Stimulated activated CD4-positive, alpha-beta T cell treated with anti-CD3 and anti-CD28 coated beads, Interleukin-1b, Interleukin-23, amount 100 ng/mL, for 1 hour (primary cell): ENCODE data around the gene PHLDA3.
A peak's percentile ranks its signal among the peaks of the same experiment; 100 is the strongest.

ENCODE experiments used
- DNase-seq, 2 donors: peaks; one replicate each; pipeline ENCODE4 v3.0.0-alpha.2; 2020; ENCODE audit warnings: low read depth in 2 of 2

Gene PHLDA3

GRCh38 chr1:201468844-201469644 is at the start of gene PHLDA3:
PHLDA3 (minus strand) TSS chr1:201469188; CDS start chr1:201468786, 402 bp downstream.
- DNase-seq: no peak

GRCh38 chr1:201518071-201518470 is 49.1 kb upstream of the PHLDA3 start:
- no peak for DNase-seq

- DNase-seq: no peak
These were observed 48.6 kb upstream of the PHLDA3 start for GRCh38 chr1:201517631-201518030.

DNA sequence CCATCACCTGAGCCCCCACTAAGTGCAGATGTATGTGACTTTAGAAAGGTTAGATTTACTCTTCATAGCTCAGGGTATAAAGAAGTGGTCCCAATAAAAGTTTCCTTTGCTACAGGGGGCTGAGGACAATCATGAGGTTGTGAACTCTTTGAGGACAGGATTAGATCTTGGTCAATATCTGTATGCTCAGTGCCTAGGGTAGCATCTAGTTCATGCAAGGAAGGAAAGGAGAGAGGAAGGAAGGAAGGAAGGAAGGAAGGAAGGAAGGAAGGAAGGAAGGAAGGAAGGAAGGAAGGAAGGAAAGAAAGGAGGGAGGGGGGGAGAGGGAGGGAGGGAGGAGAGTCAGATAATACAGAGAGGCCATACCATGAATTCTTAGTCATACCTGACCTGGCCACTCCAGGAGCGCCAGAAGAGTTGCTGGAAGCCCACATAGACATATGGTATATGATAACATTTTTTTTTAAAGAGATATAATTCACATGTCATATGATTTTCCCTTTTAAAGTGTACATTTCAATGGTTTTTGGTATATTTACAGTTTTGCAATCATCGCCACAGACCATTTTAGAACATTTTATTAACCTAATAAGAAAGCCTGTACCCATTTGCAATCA is 47.6 kb upstream of the PHLDA3 start:
- no peak for DNase-seq

- no peak for DNase-seq
These were observed 46.9 kb upstream of the PHLDA3 start for GRCh38 chr1:201515895-201516294.

- DNase-seq: no peak
These were observed 46.2 kb upstream of the PHLDA3 start for GRCh38 chr1:201515062-201515750.

- DNase-seq: no peak
These were observed 45.5 kb upstream of the PHLDA3 start for GRCh38 chr1:201514466-201514865.

DNA sequence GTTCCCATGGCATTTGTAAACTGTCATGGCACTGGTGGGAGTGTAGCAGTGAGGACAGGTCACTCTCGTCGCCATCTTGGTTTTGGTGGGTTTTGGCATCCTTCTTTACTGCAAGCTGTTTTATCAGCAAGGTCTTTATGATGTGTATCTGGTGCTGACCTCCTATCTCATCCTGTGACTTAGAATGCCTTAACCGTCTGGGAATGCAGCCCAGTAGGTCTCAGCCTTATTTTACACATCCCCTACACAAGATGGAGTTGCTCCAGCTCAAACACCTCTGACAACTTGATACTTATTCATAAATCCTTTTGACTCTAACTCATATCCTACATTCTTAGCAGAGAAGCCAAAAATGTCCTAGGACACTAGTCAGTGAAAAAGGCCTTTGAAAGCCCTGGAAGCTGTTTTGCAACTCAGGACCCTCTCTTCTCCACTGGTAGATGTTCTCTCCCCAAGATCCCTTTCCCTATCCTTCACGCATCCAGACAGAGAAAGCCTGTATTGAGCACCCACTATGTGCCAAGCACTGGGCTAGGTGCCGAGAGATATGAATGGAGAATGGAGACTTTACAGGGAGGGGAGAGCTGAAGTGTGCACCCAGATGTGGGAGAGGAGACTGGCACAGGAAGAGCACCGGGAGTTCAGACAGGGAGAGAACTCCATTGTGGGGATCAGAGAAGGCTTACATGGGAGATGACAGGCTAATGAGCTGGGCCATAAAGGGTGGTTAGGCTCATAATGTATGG is 44.7 kb upstream of the PHLDA3 start:
- no peak for DNase-seq

DNA sequence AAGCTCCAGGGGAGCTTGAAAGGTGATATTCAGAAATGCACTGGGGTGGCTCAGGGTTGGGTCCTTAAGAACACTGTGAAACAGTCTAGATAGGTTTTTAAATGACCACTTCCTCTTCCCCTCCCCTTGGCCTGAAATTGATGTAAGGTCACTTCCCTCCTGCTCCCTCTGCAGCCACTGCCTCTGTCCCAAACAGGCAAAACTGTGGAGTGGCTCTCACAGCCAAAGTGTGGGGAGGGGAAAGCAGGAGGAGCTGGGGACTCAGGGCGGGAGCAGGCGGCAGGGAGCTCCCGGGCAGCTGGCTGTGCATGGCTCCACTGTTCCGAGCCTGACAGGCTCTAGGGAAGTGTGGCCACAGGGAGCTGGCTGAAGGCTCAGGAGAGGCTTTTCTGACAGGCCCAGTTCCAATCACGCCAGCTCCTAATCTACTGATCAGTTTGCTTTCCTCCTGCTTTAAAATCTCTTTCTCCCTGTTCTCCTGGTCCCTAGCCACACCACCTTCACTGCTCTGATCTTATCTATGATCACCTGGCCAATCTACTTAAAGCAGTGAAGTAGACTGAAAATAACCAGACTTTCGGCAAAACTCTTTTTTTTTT is 43.1 kb upstream of the PHLDA3 start:
- DNase-seq: no peak

DNA sequence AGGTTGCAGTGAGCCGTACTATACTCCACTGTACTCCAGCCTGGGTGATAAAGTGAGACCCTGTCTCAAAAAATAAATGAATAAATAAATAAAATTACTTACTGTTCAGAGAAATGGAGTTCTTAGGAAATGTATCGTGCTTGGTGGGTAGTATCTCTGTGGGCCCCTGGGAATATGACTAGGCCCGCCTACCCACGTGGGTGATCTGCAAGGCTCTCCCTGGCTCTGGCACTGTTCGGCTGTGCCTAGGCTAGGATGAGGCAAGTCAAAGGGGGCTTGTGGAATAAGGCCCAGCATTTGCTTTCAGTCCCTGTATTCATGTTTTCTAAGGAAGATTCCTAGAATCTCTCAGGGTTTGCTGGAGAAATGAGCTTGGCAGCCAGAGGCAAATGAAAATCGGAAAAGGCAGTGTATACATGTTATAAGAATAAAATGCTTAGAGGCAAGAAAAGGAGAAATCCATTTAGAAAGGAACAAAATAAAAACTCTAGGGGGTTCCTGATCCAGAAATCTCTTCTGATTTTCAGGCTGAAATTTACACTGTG is 42.5 kb upstream of the PHLDA3 start:
- DNase-seq: no peak

DNA sequence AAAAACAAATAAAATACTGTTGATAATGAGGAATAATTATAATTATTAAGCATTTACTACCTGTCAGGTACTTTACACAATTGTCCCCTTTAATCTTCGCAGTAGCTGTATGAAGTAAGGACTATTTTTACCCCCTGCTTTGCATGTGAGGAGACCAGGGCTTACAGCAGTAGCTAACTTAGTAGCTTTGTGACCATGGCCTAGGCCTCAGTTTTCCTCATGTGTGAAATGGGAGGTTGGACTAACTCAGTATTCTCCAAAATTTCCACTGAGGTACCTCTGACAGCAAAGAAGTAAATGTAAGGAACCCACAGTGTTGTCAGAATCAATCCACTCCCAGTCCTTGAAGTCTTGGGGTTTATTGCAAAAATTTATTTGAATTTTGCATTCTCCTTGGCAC is 41.7 kb upstream of the PHLDA3 start:
- no peak for DNase-seq

- DNase-seq: no peak
These were observed 40.8 kb upstream of the PHLDA3 start for GRCh38 chr1:201509601-201510374.

DNA sequence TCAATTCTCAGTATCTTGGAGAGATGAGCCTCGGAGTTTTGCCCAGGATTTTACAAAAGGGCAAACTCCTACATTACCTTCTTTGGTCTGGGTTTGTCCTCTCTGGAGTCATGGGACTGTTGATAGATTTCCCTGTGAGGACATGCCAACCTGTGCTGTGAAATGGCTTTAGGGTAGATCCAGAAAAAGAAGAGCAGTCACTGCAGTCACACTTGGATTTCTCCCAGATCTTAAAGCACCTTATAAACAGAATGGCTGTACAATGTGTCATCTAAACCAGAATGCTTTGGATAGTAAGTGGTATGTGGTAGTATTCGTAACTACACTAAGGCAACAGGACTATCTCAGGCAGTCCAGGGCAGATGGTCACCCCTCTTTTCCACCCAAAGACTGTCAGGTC is 39.8 kb upstream of the PHLDA3 start:
- no peak for DNase-seq

GRCh38 chr1:201507360-201507675 is 38.3 kb upstream of the PHLDA3 start:
- no peak for DNase-seq

DNA sequence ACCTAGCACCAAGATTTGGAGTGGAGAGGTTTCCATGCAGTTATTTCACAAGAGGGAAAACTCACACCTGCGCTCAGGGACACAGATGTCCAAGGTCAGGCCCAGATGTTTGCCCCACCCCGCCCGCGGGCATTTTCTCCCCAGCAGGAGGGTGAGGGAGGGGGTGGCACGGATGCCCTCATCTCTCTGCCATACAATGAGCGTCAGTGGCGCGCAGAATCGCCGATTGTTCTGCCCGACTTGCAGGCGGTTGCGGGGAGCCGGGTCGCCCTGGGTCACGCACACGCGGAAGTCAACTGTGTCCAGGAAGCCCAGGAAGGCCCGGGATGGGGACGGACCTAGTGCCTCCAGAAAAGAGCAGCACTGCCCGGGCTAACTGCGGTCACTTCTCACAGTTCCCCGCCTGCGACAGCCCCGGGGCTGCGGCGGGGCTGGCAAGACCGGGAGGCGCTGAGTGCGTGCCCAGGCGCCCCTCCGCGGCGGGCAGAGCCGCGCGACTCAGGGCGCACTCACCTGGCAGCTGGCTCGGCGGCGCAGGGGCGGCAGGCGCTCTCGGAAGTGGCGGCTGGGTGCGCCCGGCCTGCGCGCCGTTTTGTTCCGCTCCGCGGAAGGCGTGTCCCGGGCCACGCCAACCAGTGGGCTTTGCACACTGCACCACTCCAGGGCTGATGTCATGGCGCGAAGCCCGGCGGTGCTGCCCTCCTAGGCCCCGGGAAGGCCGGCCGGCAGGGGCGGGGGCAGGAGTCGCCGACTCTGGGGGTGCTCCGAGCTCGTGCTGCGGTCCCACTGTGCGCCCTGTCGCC is 37.8 kb upstream of the PHLDA3 start, which contains the start of gene CSRP1:
TSS of gene CSRP1 (minus strand) at position 567 of the 803 bp plus-strand sequence. CDS start 10,820 bp downstream, outside the sequence.
- DNase-seq: peak; percentile 58 to 61

DNA sequence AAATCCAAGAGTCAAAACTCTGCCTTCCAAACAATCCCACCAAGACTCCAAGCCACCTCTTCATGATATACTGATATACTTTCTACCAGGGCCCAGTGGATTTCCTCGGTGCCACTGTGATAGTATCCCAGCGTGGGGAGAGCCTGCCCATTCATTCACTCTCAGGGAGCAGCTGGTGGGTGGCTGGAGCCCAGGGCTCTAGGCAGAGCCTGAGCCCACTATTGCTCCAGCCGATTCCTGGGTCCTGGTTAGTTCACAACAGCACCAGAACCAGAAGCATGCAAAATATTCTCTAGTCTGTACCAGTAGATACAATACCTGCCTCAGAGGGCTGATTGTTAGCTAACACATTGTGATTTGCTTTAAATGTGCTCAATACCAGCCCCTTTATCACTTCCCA is 37.1 kb upstream of the PHLDA3 start:
- DNase-seq: no peak

DNA sequence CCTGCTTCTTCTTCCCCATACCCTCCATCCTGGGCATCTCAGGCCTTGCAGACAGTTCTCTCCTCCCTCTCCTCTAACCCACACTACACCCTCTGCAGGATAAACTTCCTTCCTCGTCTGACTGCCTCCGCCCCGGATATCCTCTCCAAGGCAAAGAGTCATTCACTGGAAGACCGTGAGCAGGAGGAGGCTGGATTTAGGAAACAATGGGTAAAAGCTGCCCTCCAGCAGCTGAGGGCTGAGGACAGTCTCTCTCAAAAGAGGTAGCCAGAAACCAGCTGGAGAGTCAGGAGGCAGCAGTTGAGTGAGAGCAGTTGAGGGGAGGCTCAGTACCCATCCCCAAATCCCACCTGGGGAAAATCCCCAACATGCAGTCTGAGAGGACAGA is 36.5 kb upstream of the PHLDA3 start:
- no peak for DNase-seq

GRCh38 chr1:201504799-201505502 is 36.0 kb upstream of the PHLDA3 start:
- DNase-seq: no peak

- no peak for DNase-seq
These were observed 35.2 kb upstream of the PHLDA3 start for GRCh38 chr1:201504179-201504631.
